Caco-2 (cell line): ENCODE data around the gene CLEC4D. TPM values are rescaled to one million over a fixed set of nuclear protein-coding genes. Genes with fewer than 3 reads are reported as not detected.

Source experiments
- BruUV-seq: library from RNA; stranded (reverse); fragments of 400-500 nt; replicated peaks from 2 replicates; lab custom pipeline; 2021; lab: Mats Ljungman, UMichigan
- CTCF ChIA-PET: fragments of 300-600 bp; sonication (Branson Sonifier 250); formaldehyde crosslinking; loops from one replicate; lab custom pipeline; 2022; ENCODE audit warnings: antibody characterized with exemption; lab: Charles Lee
- POLR2A ChIA-PET: fragments of 300-600 bp; sonication (Branson Sonifier 250); formaldehyde crosslinking; loops from one replicate; lab custom pipeline; 2022; ENCODE audit warnings: antibody characterized with exemption; lab: Charles Lee
- DNase-seq, 2 experiments: peaks; one replicate each; pipeline versions ENCODE4 v3.0.0 to v3.0.0-alpha.2; 2020 to 2022
- H3K27me3 ChIP-seq: replicated peaks from 2 replicates; pipeline ENCODE4 v1.6.0; 2011; ENCODE audit warnings: low read length; ENCODE audit not compliant: control insufficient read depth, insufficient read depth
- H3K36me3 ChIP-seq: 2 replicates; pipeline ENCODE4 v1.5.1; 2011; ENCODE audit warnings: low read length; ENCODE audit not compliant: control insufficient read depth, insufficient read depth
- H3K4me1 ChIP-seq: fragments of 250-450 bp; sonication (Bioruptor Pico); 2 replicates; pipeline ENCODE4 v1.5.1; 2020; ENCODE audit warnings: mild to moderate bottlenecking
- H3K4me3 ChIP-seq: 2 replicates; pipeline ENCODE4 v1.5.1; 2011; ENCODE audit warnings: low read depth, mild to moderate bottlenecking, control low read depth, low read length
- H3K9me3 ChIP-seq: fragments of 250-450 bp; sonication (Bioruptor Pico); 2 replicates; pipeline ENCODE4 v1.5.1; 2020; ENCODE audit warnings: mild to moderate bottlenecking, moderate library complexity
- H3K27ac Mint-ChIP-seq: one replicate; pipeline ENCODE4 v1.8.0; 2022; ENCODE audit warnings: mixed read lengths; ENCODE audit not compliant: unreplicated experiment
- H3K27me3 Mint-ChIP-seq: one replicate; pipeline ENCODE4 v1.8.0; 2022; ENCODE audit warnings: mixed read lengths; ENCODE audit not compliant: insufficient read depth, unreplicated experiment
- H3K36me3 Mint-ChIP-seq: one replicate; pipeline ENCODE4 v1.8.0; 2022; ENCODE audit warnings: mild to moderate bottlenecking, mixed read lengths; ENCODE audit not compliant: insufficient read depth, unreplicated experiment
- H3K4me1 Mint-ChIP-seq: one replicate; pipeline ENCODE4 v1.8.0; 2022; ENCODE audit warnings: low read depth, mixed read lengths; ENCODE audit not compliant: unreplicated experiment
- H3K4me3 Mint-ChIP-seq: one replicate; pipeline ENCODE4 v1.8.0; 2022; ENCODE audit warnings: mild to moderate bottlenecking, moderate library complexity, mixed read lengths; ENCODE audit not compliant: unreplicated experiment
- H3K9me3 Mint-ChIP-seq: one replicate; pipeline ENCODE4 v1.8.0; 2022; ENCODE audit warnings: mixed read lengths; ENCODE audit not compliant: unreplicated experiment
- intact Hi-C: fragments of 100-400 bp; cut with micrococcal nuclease; formaldehyde crosslinking; loops from one replicate; pipeline ENCODE4 v1.10.0; 2022; ENCODE audit not compliant: unreplicated experiment
- total RNA-seq: library from RNA; stranded (reverse); gene quantifications from 2 replicates; pipeline ENCODE4 v1.2.3, GENCODE V29; 2022
- TF ChIP-seq, protein P1 (sequence below), 2 experiments: fragments of 200-600 bp in 1 of 2; IDR thresholded peaks; 1 replicate in 1 of 2; 2 replicates in 1 of 2; pipeline versions ENCODE4 v1.5.1 to v1.8.0; 2011 to 2022; ENCODE audit warnings: antibody characterized with exemption in 1 of 2, control low read depth in 1 of 2, inconsistent platforms in 1 of 2, low read depth in 1 of 2, low read length in 1 of 2, mild to moderate bottlenecking in 1 of 2, moderate library complexity in 1 of 2; ENCODE audit not compliant: insufficient read depth in 1 of 2, severe bottlenecking in 1 of 2, unreplicated experiment in 1 of 2

Gene CLEC4D
- total RNA-seq, 1 experiment from 2014 or later: not detected

- H3K4me3 Mint-ChIP-seq: no peak overlapping the region
- H3K36me3 Mint-ChIP-seq: no peaks in the 10 kb centered on the region
- peaks cover 18% of the 10 kb centered on the region for H3K27me3 Mint-ChIP-seq
- Histone ChIP-seq H3K4me3 (no peak overlapping the region), H3K9me3 (no peaks in the 10 kb centered on the region; the same call in 1 of the 2 replicates), H3K36me3 (no peaks in the 10 kb centered on the region), H3K4me1 (no peaks in the 10 kb centered on the region), H3K27me3 (no peaks in the 10 kb centered on the region)
- ChIA-PET POLR2A (no interaction called here), CTCF (interaction anchor here (1.0 kb wide), 1 partner anchor 26 kb away, joined by 3 read pairs; no protein-coding TSS in a partner anchor)
- H3K27ac Mint-ChIP-seq: no peak overlapping the region
- BruUV-seq: no TSS peak
- no peak for DNase-seq
- H3K4me1 Mint-ChIP-seq: no peaks in the 10 kb centered on the region
- no peaks in the 10 kb centered on the region for H3K9me3 Mint-ChIP-seq
- TF ChIP-seq, protein P1, sequence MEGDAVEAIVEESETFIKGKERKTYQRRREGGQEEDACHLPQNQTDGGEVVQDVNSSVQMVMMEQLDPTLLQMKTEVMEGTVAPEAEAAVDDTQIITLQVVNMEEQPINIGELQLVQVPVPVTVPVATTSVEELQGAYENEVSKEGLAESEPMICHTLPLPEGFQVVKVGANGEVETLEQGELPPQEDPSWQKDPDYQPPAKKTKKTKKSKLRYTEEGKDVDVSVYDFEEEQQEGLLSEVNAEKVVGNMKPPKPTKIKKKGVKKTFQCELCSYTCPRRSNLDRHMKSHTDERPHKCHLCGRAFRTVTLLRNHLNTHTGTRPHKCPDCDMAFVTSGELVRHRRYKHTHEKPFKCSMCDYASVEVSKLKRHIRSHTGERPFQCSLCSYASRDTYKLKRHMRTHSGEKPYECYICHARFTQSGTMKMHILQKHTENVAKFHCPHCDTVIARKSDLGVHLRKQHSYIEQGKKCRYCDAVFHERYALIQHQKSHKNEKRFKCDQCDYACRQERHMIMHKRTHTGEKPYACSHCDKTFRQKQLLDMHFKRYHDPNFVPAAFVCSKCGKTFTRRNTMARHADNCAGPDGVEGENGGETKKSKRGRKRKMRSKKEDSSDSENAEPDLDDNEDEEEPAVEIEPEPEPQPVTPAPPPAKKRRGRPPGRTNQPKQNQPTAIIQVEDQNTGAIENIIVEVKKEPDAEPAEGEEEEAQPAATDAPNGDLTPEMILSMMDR (IDR thresholded peaks at IDR 0.05; ENCODE audit: insufficient read depth in 1 of 2, low read depth in 1 of 2, low read length in 1 of 2, severe bottlenecking in 1 of 2, unreplicated experiment in 1 of 2): no peak
- intact Hi-C loops: no loop called here
Measured at GRCh38 chr12:8517971-8518370, 4.7 kb downstream of the CLEC4D start.

- DNase-seq: no peak
- no TSS peak for BruUV-seq
- no peaks in the 10 kb centered on the region; the same call in 1 of the 2 replicates for H3K9me3 ChIP-seq
- Mint-ChIP-seq H3K27ac (no peak overlapping the region), H3K4me1 (no peaks in the 10 kb centered on the region), H3K9me3 (peaks cover 2% of the 10 kb centered on the region), H3K36me3 (no peaks in the 10 kb centered on the region), H3K27me3 (peaks cover 11% of the 10 kb centered on the region), H3K4me3 (no peak overlapping the region)
- POLR2A ChIA-PET: no interaction called here
- CTCF ChIA-PET: no interaction called here
- H3K36me3 ChIP-seq: no peaks in the 10 kb centered on the region
- H3K4me3 ChIP-seq: no peak overlapping the region
- H3K4me1 ChIP-seq: no peaks in the 10 kb centered on the region
- TF ChIP-seq, protein P1 (IDR thresholded peaks at IDR 0.05; ENCODE audit: insufficient read depth in 1 of 2, low read depth in 1 of 2, low read length in 1 of 2, severe bottlenecking in 1 of 2, unreplicated experiment in 1 of 2): no peak
- intact Hi-C loops: no loop called here
- no peaks in the 10 kb centered on the region for H3K27me3 ChIP-seq
Measured at GRCh38 chr12:8519171-8519570, 5.9 kb downstream of the CLEC4D start.

- ChIA-PET CTCF (no interaction called here), POLR2A (no interaction called here)
- no TSS peak for BruUV-seq
- H3K36me3 Mint-ChIP-seq: no peaks in the 10 kb centered on the region
- H3K4me1 Mint-ChIP-seq: no peaks in the 10 kb centered on the region
- H3K27ac Mint-ChIP-seq: no peak overlapping the region
- TF ChIP-seq, protein P1 (IDR thresholded peaks at IDR 0.05; ENCODE audit: insufficient read depth in 1 of 2, low read depth in 1 of 2, low read length in 1 of 2, severe bottlenecking in 1 of 2, unreplicated experiment in 1 of 2): no peak
- H3K9me3 Mint-ChIP-seq: peaks cover 13% of the 10 kb centered on the region
- Histone ChIP-seq H3K4me3 (no peak overlapping the region), H3K36me3 (no peaks in the 10 kb centered on the region), H3K27me3 (no peaks in the 10 kb centered on the region), H3K4me1 (no peaks in the 10 kb centered on the region), H3K9me3 (no peaks in the 10 kb centered on the region; the same call in none of the 2 replicates)
- peaks cover 37% of the 10 kb centered on the region for H3K27me3 Mint-ChIP-seq
- no peak for DNase-seq
- no peak overlapping the region for H3K4me3 Mint-ChIP-seq
- intact Hi-C loops: no loop called here
Measured at GRCh38 chr12:8527250-8528130, 14.2 kb downstream of the CLEC4D start.
